Measurements from ENCODE around the gene SH2D7.

GRCh38 chr15:78098131-78098755, 5.9 kb downstream of the SH2D7 start:
- TF ChIP-seq CTCF (conservative IDR thresholded peaks at IDR 0.05) (no peak), EZH2 (IDR thresholded peaks at IDR 0.05; ENCODE audit: low read depth) (no peak)
